GM12875 (cell line): ENCODE results near the gene PEX14.

Experiments
- H3K4me3 ChIP-seq: one replicate; pipeline ENCODE4 v1.5.1; 2011; ENCODE audit warnings: low read depth, low read length, control low read depth
- CTCF ChIP-seq: IDR thresholded peaks from 2 replicates; pipeline ENCODE4 v1.5.1; 2011; ENCODE audit warnings: low read depth, mild to moderate bottlenecking, control low read depth, inconsistent platforms, low read length, moderate library complexity, borderline replicate concordance; ENCODE audit not compliant: insufficient read depth

Gene PEX14

GRCh38 chr1:10529091-10529490 is 54.3 kb downstream of the PEX14 start:
- H3K4me3 ChIP-seq = no peak overlapping the region
- TF ChIP-seq CTCF = no peak

DNA sequence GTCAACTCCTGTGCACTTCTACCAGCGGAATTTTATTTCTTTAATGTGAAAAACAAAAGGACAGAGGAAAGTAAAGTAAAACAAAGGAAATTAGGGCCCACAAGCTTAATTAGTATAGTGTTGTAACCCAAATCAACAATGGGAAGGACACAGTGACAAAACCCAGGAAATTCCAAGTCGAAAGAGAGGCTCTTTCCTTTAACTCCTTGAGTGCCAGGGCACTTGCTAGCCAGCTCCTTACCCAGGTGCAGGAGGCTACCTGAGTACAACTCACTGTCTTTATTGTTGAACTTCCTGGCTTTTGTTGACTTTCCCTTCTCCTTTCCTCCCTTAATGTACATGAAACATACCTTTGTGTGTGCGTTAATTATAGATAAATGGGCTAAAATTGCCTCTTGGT is 55.0 kb downstream of the PEX14 start:
- no peak overlapping the region for H3K4me3 ChIP-seq
- no peak for TF ChIP-seq CTCF

GRCh38 chr1:10530281-10530740 is 55.6 kb downstream of the PEX14 start:
- no peak overlapping the region for H3K4me3 ChIP-seq
- TF ChIP-seq CTCF = peak; percentile 78

- TF ChIP-seq CTCF = no peak
- no peak overlapping the region for H3K4me3 ChIP-seq
Measured at GRCh38 chr1:10530756-10531495, 56.2 kb downstream of the PEX14 start.

GRCh38 chr1:10532362-10532761 is 57.6 kb downstream of the PEX14 start:
- no peak overlapping the region for H3K4me3 ChIP-seq
- TF ChIP-seq CTCF = no peak

GRCh38 chr1:10534519-10534918 is 59.8 kb downstream of the PEX14 start:
- no peak overlapping the region for H3K4me3 ChIP-seq
- TF ChIP-seq CTCF = no peak

GRCh38 chr1:10536133-10536770 is 61.5 kb downstream of the PEX14 start:
- TF ChIP-seq CTCF = no peak
- no peak overlapping the region for H3K4me3 ChIP-seq
